ENCODE data around the gene NKD1. TPM values are rescaled to one million over a fixed set of nuclear protein-coding genes. Genes with fewer than 3 reads are reported as not detected.
"Not testable (repeated sequence)": the region's sequence is repeated elsewhere in the genome, so short reads cannot be mapped to it uniquely, and the experiment has no call there.

Gene NKD1
- total and polyA plus RNA-seq, 4 donors = 2.3 to 14.1 (median 8.0) TPM

- no peaks in the 10 kb centered on the region for H3K9me3 ChIP-seq (ENCODE audit: control insufficient read depth in 4 of 4, insufficient read depth in 3 of 4, low read length in 3 of 4)
- 52 to 55% methylated on average over 2 of the region's 2 CpGs for WGBS, 2 donors
- DNase-seq (no peak), ATAC-seq (ENCODE audit: insufficient read depth, low FRiP score) (no peak)
- no peaks in the 10 kb centered on the region for H3K27me3 ChIP-seq (ENCODE audit: control insufficient read depth in 3 of 3, insufficient read depth in 3 of 3, low read length in 2 of 3)
- no peak overlapping the region for H3K9ac ChIP-seq (ENCODE audit: insufficient read depth in 1 of 2, low read length in 2 of 2)
- peaks cover 0 to 68% (median 36%) of the 10 kb centered on the region in 5 donors for H3K4me1 ChIP-seq (ENCODE audit: control insufficient read depth in 5 of 5, insufficient read depth in 5 of 5, low read length in 5 of 5)
- no peak for TF ChIP-seq CTCF (IDR thresholded peaks at IDR 0.05; ENCODE audit: control extremely low read depth, extremely low read depth)
- no peak overlapping the region for H3K4me3 ChIP-seq
- peaks cover 0 to 35% (median 11%) of the 10 kb centered on the region in 4 donors for H3K36me3 ChIP-seq (ENCODE audit: control insufficient read depth in 4 of 4, insufficient read depth in 4 of 4, low read length in 4 of 4)
- no peak overlapping the region for H3K27ac ChIP-seq (ENCODE audit: low read depth in 1 of 2, low read length in 1 of 2)
Measured at GRCh38 chr16:50578137-50578536, 29.9 kb downstream of the NKD1 start.

GRCh38 chr16:50579373-50579772 is 31.2 kb downstream of the NKD1 start:
- peaks cover 0 to 35% (median 10%) of the 10 kb centered on the region in 4 donors for H3K36me3 ChIP-seq (ENCODE audit: control insufficient read depth in 4 of 4, insufficient read depth in 4 of 4, low read length in 4 of 4)
- H3K9me3 ChIP-seq (ENCODE audit: control insufficient read depth in 4 of 4, insufficient read depth in 3 of 4, low read length in 3 of 4) = not testable (repeated sequence)
- 97 to 98% methylated on average over 32 of the region's 32 CpGs for WGBS, 2 donors

GRCh38 chr16:50580180-50580798 is 32.1 kb downstream of the NKD1 start:
- peaks cover 0 to 68% (median 54%) of the 10 kb centered on the region in 5 donors for H3K4me1 ChIP-seq (ENCODE audit: control insufficient read depth in 5 of 5, insufficient read depth in 5 of 5, low read length in 5 of 5)
- H3K27ac ChIP-seq (ENCODE audit: low read depth in 1 of 2, low read length in 1 of 2) = peak overlapping the region in 1 of 2 donors; percentile 54
- ATAC-seq (ENCODE audit: insufficient read depth, low FRiP score) = no peak
- no peak overlapping the region for H3K4me3 ChIP-seq
- H3K36me3 ChIP-seq (ENCODE audit: control insufficient read depth in 4 of 4, insufficient read depth in 4 of 4, low read length in 4 of 4) = peaks cover 0 to 35% (median 10%) of the 10 kb centered on the region in 4 donors
- no peak overlapping the region for H3K9ac ChIP-seq (ENCODE audit: insufficient read depth in 1 of 2, low read length in 2 of 2)
- WGBS, 2 donors = 74 to 88% methylated on average over 8 of the region's 8 CpGs
- DNase-seq = no peak
- peaks cover 0 to 3% (median 0%) of the 10 kb centered on the region in 3 donors for H3K27me3 ChIP-seq (ENCODE audit: control insufficient read depth in 3 of 3, insufficient read depth in 3 of 3, low read length in 2 of 3)
- no peak for TF ChIP-seq CTCF (IDR thresholded peaks at IDR 0.05; ENCODE audit: control extremely low read depth, extremely low read depth)
- H3K9me3 ChIP-seq (ENCODE audit: control insufficient read depth in 4 of 4, insufficient read depth in 3 of 4, low read length in 3 of 4) = no peaks in the 10 kb centered on the region

More at GRCh38 chr16:50579373-50579772, 31.2 kb downstream of the NKD1 start:
- not testable (repeated sequence) for H3K27me3 ChIP-seq (ENCODE audit: control insufficient read depth in 3 of 3, insufficient read depth in 3 of 3, low read length in 2 of 3); H3K27ac ChIP-seq (ENCODE audit: low read depth in 1 of 2, low read length in 1 of 2); H3K9ac ChIP-seq (ENCODE audit: insufficient read depth in 1 of 2, low read length in 2 of 2); ATAC-seq (ENCODE audit: insufficient read depth, low FRiP score); H3K4me3 ChIP-seq; DNase-seq
- peaks cover 0 to 68% (median 46%) of the 10 kb centered on the region in 5 donors for H3K4me1 ChIP-seq (ENCODE audit: control insufficient read depth in 5 of 5, insufficient read depth in 5 of 5, low read length in 5 of 5)

GRCh38 chr16:50581845-50582244 is 33.6 kb downstream of the NKD1 start:
- DNase-seq = peak in 2 of 3 donors; percentile 55 to 73
- Histone ChIP-seq H3K36me3 (ENCODE audit: control insufficient read depth in 4 of 4, insufficient read depth in 4 of 4, low read length in 4 of 4) (peaks cover 0 to 33% (median 12%) of the 10 kb centered on the region in 4 donors), H3K27ac (ENCODE audit: low read depth in 1 of 2, low read length in 1 of 2) (peak overlapping the region in 1 of 2 donors; percentile 55), H3K9ac (ENCODE audit: insufficient read depth in 1 of 2, low read length in 2 of 2) (no peak overlapping the region), H3K4me3 (no peak overlapping the region), H3K27me3 (ENCODE audit: control insufficient read depth in 3 of 3, insufficient read depth in 3 of 3, low read length in 2 of 3) (peaks cover 0 to 3% (median 0%) of the 10 kb centered on the region in 3 donors), H3K9me3 (ENCODE audit: control insufficient read depth in 4 of 4, insufficient read depth in 3 of 4, low read length in 3 of 4) (no peaks in the 10 kb centered on the region), H3K4me1 (ENCODE audit: control insufficient read depth in 5 of 5, insufficient read depth in 5 of 5, low read length in 5 of 5) (peaks cover 0 to 72% (median 60%) of the 10 kb centered on the region in 5 donors)
- no peak for ATAC-seq (ENCODE audit: insufficient read depth, low FRiP score)
- no peak for TF ChIP-seq CTCF (IDR thresholded peaks at IDR 0.05; ENCODE audit: control extremely low read depth, extremely low read depth)
- 77 to 83% methylated on average over 4 of the region's 4 CpGs for WGBS, 2 donors

Measured in lung (tissue), 12 donors.